Brain pericyte (primary cell): ENCODE data around the gene HIC1.

ENCODE experiments used
- DNase-seq: peaks from one replicate; pipeline ENCODE4 v3.0.0-alpha.2; 2012; ENCODE audit warnings: low read depth, low spot score

HIC1 gene

GRCh38 chr17:2060681-2061440, 6.0 kb downstream of the HIC1 start:
- no peak for DNase-seq

- DNase-seq: no peak
Observed at GRCh38 chr17:2061441-2061958, 6.6 kb downstream of the HIC1 start.

- DNase-seq: no peak
Observed at GRCh38 chr17:2062571-2063183, 7.8 kb downstream of the HIC1 start.

GRCh38 chr17:2063261-2064146, 8.6 kb downstream of the HIC1 start:
- DNase-seq: no peak

GRCh38 chr17:2064147-2064489, 9.2 kb downstream of the HIC1 start:
- no peak for DNase-seq

- DNase-seq: no peak
Observed at GRCh38 chr17:2064520-2064971, 9.6 kb downstream of the HIC1 start.

GRCh38 chr17:2064980-2065785, 10.3 kb downstream of the HIC1 start:
- no peak for DNase-seq

GRCh38 chr17:2065949-2066400, 11.1 kb downstream of the HIC1 start:
- no peak for DNase-seq

GRCh38 chr17:2067048-2067561, 12.2 kb downstream of the HIC1 start:
- no peak for DNase-seq

- no peak for DNase-seq
Observed at GRCh38 chr17:2067608-2068024, 12.7 kb downstream of the HIC1 start.

- DNase-seq: no peak
Observed at GRCh38 chr17:2068031-2068518, 13.2 kb downstream of the HIC1 start.

GRCh38 chr17:2068519-2069051, 13.7 kb downstream of the HIC1 start:
- DNase-seq: no peak

- no peak for DNase-seq
Observed at GRCh38 chr17:2070241-2071023, 15.5 kb downstream of the HIC1 start.

GRCh38 chr17:2071024-2071385, 16.1 kb downstream of the HIC1 start:
- no peak for DNase-seq

GRCh38 chr17:2071455-2072281, 16.8 kb downstream of the HIC1 start:
- no peak for DNase-seq

- DNase-seq: no peak
Observed at GRCh38 chr17:2074919-2075318, 20.0 kb downstream of the HIC1 start.

- no peak for DNase-seq
Observed at GRCh38 chr17:2075336-2076086, 20.6 kb downstream of the HIC1 start.
